HL-60/S4 (cell line): ENCODE data around the gene RPL18.

Experiments used
- in situ Hi-C: fragments of 300-500 bp; cut with MboI; formaldehyde crosslinking; loops from 2 replicates; pipeline ENCODE4 v1.14.3; 2022; ENCODE audit warnings: low sequenced_read_pairs

Gene RPL18

DNA sequence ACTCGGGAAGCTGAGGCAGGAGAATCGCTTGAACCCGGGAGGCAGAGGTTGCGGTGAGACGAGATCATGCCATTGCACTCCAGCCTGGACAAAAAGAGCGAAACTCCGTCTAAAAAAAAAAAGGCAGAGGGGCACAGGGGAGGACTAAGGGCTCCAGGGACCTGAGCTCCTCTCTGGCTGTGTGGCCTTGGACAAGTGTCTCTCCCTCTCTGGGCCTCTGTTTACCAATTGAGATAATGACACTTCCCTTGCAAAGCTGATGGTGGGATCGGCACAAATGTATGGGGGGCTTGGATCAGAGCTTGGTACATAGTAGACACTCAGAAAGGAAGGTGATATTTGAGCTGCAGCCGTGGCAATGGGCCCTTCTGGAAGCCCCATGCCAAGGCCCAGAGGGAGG, 23.8 kb downstream of the RPL18 start:
- in situ Hi-C loops, result loop anchor here (25.0 kb wide), 1 partner anchor 608 kb away; the partner anchor contains the start of genes BSPH1 and ELSPBP1

- in situ Hi-C loops, result loop anchor here (25.0 kb wide), 1 partner anchor 604 kb away; the partner anchor contains the start of genes BSPH1 and ELSPBP1
Measured at GRCh38 chr19:48591021-48591420, 28.0 kb downstream of the RPL18 start.

DNA sequence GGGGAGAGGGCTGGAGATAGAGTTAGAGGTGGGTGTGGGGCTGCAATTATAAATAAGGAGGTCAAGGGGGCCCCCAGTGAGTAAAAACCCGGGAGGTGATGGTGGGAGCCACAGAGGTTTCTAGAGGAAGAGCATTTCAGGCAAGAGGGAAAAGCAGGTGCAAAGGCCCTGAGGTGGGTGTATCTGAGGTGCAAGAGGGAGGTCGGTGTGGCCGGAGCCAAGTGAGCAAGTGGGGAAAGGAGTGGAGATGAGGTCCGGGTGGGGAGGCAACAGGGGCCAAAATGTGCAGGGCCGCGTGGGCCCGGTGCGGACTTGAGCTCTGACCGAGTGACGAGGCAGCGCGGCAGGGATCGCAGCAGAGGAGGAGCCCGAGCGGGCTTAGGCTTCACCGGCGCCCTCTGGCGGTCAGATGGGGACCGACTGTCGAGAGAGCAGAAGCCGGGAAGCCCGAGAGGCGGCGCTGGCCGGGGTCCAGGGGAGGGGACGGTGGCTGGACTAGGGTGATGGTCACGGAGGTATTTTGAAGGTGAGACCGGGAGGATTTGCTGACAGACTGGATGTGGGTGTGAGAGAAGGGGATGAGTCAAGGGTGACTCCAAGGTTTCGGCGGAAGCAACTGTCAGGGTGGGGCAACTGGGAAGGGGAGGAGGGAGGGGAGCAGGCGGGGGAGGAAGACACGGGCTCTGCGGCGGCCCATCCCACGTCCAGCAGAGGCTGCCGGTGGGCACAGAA, 30.1 kb downstream of the RPL18 start:
- in situ Hi-C loops, result loop anchor here (10.0 to 25.0 kb wide), 2 partner anchors 274 to 602 kb away; partner anchors contain the start of genes BSPH1 and ELSPBP1

- in situ Hi-C loops, result loop anchor here (10.0 to 25.0 kb wide), 2 partner anchors 273 to 600 kb away; partner anchors contain the start of genes BSPH1 and ELSPBP1
Measured at GRCh38 chr19:48587387-48587786, 31.6 kb downstream of the RPL18 start.

GRCh38 chr19:48582168-48582567, 36.8 kb downstream of the RPL18 start:
- in situ Hi-C loops, result loop anchor here (10.0 to 25.0 kb wide), 2 partner anchors 267 to 595 kb away; partner anchors contain the start of genes BSPH1 and ELSPBP1

DNA sequence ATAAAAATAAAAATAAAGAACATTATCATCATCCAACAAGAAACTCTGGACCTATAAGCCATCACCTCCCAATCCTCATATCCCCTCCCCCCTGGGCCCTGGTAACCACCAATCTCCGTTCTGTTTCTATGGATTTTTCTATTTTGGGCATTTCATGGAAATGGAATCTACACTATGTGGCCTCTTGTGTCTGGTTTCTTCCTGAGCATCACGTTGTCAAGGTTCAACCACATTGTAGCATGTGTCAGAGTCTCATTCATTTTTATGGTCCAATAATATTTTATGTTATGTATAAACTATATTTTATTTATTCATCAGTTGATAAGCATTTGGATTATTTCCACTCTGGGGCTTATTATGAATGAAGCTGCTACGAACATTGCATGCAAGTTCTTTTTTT, 40.1 kb downstream of the RPL18 start:
- in situ Hi-C loops, result loop anchor here (5.0 to 25.0 kb wide), 2 partner anchors 72 to 592 kb away; partner anchors contain the start of genes BSPH1 and ELSPBP1

DNA sequence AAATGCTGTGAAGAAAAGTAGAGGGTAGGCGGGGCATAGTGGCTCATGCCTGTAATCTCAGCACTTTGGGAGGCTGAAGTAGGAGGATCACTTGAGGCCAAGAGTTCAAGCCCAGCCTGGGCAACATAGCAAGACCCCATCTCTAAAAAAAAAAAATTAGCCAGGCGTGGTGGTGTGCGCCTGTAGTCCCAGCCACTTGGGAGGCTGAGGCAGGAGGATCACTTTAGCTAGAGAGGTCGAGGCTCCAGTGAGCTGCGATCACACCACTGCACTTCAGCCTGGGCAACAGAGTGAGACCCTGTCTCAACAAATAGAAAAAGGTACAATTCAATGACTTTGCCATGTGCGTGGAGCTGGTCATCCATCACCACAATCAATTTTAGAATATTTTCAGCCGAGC, 41.1 kb downstream of the RPL18 start:
- in situ Hi-C loops, result loop anchor here (5.0 to 25.0 kb wide), 2 partner anchors 71 to 591 kb away; partner anchors contain the start of genes BSPH1 and ELSPBP1

DNA sequence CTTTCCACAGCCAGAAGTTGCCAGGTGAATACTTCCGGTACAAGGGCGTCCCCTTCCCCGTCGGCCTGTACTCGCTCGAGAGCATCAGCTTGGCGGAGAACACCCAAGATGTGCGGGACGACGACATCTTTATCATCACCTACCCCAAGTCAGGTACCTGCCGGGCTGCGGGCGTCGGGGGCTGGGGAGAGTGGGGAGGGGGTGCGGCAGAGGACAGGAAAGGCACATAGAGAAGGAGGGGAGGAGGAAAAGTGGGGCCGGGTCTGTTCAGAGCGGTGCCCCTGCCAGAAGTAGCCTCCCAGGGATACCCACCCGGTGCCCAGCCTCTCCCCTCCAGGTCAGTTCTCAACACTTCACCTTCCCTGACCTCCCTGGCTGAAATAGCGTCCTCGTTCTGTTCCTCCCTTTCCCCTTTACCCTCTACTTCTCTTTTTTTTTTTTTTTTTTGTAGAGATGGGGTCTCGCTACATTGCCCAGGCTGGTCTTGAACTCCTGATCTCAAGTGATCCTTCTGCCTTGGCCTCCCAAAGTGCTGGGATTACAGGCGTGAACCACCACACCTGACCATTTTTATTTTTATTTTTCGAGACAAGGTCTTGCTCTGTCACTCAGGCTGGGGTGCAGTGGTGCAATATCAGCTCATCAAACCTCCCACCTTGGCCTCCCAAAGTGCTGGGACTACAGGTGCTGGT, 42.9 kb downstream of the RPL18 start:
- in situ Hi-C loops, result loop anchor here (5.0 to 25.0 kb wide), 2 partner anchors 69 to 589 kb away; partner anchors contain the start of genes BSPH1 and ELSPBP1

GRCh38 chr19:48573163-48573505, 45.8 kb downstream of the RPL18 start:
- in situ Hi-C loops, result no loop called here

DNA sequence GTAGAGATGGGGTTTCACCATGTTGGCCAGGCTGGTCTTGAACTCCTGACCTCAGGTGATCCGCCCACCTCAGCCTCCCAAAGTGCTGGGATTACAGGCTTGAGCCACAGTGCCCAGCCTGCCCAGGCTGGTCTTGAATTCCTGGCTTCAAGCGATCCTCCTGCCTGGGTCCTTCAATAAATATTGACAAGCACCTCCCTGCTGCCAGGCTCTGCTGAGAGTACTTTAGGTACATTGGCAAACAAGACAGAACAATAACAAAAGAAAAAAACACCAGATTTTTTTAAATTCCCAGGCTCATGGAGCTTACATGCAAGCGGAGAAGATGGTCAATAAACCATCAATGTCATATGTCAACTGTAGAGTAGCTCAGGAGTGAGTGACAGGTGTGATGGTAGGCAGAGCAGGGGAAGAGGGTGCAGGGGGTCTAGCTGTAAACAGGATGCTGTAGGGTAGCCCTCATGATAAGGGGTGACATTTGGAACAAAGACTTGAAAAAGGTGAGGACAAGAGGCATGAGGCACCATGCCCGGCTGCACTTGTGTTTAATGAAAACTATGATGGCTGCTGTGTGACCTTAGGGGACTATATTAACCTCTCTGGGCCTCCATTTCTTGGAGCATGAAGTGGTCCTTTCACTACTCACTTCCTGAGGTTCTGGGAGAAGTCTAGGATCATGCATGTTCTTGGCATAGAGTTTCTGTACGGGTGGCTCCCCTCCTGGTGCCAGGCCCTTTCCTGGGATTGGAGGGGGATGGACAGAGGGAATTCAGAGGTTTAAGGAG, 47.4 kb downstream of the RPL18 start:
- in situ Hi-C loops, result no loop called here

DNA sequence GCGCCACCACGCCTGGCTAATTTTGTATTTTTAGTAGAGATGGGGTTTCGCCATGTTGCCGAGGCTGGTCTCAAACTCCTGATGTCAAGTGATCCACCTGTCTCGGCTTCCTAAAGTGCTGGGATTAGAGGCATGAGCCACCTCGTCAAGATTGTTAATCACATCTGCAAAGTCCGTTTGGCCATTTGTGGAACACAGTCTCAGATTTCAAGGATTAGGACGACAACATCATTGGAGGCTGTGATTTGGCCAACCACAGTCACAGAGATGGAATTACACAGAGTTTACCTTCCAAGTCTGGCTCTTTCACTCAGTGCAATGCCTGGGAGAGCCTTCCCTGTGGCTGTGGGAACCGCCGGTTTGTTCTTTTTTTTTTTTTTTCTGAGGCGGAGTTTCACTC, 49.2 kb downstream of the RPL18 start:
- in situ Hi-C loops, result no loop called here

DNA sequence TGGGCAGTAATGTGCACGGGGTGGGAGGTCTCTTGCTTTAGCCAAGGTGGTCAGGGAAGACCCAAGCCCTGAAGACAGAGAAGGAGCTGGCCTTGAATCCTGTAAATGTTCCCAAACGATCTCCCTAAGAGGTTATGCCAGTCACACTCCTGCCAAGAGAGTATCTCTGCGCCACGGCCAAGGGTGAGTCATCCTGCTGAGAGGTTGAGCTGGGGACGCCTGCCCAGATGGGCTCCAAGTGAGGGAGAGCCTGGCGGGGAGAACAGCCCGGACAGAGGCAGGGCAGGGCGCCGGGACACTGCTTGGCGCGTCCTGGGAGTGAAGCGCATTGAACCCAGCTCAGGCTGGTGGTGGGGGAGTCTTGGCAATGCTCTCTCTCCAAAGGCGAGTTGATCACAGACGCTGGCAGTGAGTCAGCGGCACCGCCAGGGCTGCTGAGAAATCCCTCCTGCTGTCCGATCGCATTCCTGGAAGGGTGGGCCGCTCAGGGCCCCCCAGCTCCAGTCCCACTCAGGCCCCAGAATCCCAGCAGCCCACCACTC, 50.6 kb downstream of the RPL18 start:
- in situ Hi-C loops, result no loop called here
